Activated naive CD4-positive, alpha-beta T cell treated with anti-CD3 and anti-CD28 coated beads for 36 hours (primary cell): ENCODE measurements around the gene TMED1. TPM values are rescaled to one million over a fixed set of nuclear protein-coding genes. Genes with fewer than 3 reads are reported as not detected.
A peak's percentile ranks its signal among the peaks of the same experiment; 100 is the strongest.

Experiments used
- CTCF ChIA-PET: fragments of 350-600 bp; sonication (Branson Sonifier 250); formaldehyde crosslinking; loops from one replicate; lab custom pipeline; 2021; ENCODE audit warnings: antibody characterized with exemption; lab: Charles Lee
- DNase-seq: peaks from one replicate; pipeline ENCODE4 v3.0.0-alpha.2; 2020
- H3K27ac Mint-ChIP-seq: one replicate; pipeline ENCODE4 v1.8.0; 2021; ENCODE audit warnings: mild to moderate bottlenecking, mixed read lengths
- H3K27me3 Mint-ChIP-seq: one replicate; pipeline ENCODE4 v1.8.0; 2021; ENCODE audit warnings: low read depth, mixed read lengths
- H3K36me3 Mint-ChIP-seq: one replicate; pipeline ENCODE4 v1.8.0; 2021; ENCODE audit warnings: low read depth, mixed read lengths
- H3K4me1 Mint-ChIP-seq: one replicate; pipeline ENCODE4 v1.8.0; 2021; ENCODE audit warnings: low read depth, mixed read lengths
- H3K4me3 Mint-ChIP-seq: one replicate; pipeline ENCODE4 v1.8.0; 2021; ENCODE audit warnings: mild to moderate bottlenecking, moderate library complexity, mixed read lengths
- H3K9me3 Mint-ChIP-seq: one replicate; pipeline ENCODE4 v1.8.0; 2021; ENCODE audit warnings: mixed read lengths
- intact Hi-C: fragments of 100-400 bp; cut with micrococcal nuclease; formaldehyde crosslinking; loops from one replicate; pipeline ENCODE4 v1.15.1; 2023
- microRNA-seq: library from miRNA; unstranded; fragments of <30 nt; microRNA quantifications from one replicate; pipeline ENCODE4 v1.2.0, GENCODE V29; 2022; ENCODE audit warnings: borderline microRNAs expressed, borderline replicate concordance
- total RNA-seq, 2 experiments: library from RNA; stranded (reverse); gene quantifications; one replicate each; pipeline ENCODE4 v1.2.3, GENCODE V29; 2021

The TMED1 gene
- total RNA-seq, 2 experiments from 2014 or later: 15.3 to 16.7 TPM

GRCh38 chr19:10797541-10798256 lies 38.3 kb downstream of the TMED1 start:
- intact Hi-C loops: loop anchor here (1.0 to 5.0 kb wide), 6 partner anchors 12 to 80 kb away; partner anchors contain the start of gene TMED1
- Mint-ChIP-seq H3K9me3 (no peaks in the 10 kb centered on the region), H3K36me3 (peaks cover 30% of the 10 kb centered on the region), H3K27me3 (no peaks in the 10 kb centered on the region), H3K4me1 (peaks cover 28% of the 10 kb centered on the region), H3K4me3 (peak overlapping the region; percentile 70), H3K27ac (peak overlapping the region; percentile 96)
- CTCF ChIA-PET: interaction anchor here (0.6 to 0.8 kb wide), 2 partner anchors 67 to 201 kb away, joined by 3 to 5 read pairs; no protein-coding TSS in a partner anchor
- peak; percentile 96 for DNase-seq

DNA sequence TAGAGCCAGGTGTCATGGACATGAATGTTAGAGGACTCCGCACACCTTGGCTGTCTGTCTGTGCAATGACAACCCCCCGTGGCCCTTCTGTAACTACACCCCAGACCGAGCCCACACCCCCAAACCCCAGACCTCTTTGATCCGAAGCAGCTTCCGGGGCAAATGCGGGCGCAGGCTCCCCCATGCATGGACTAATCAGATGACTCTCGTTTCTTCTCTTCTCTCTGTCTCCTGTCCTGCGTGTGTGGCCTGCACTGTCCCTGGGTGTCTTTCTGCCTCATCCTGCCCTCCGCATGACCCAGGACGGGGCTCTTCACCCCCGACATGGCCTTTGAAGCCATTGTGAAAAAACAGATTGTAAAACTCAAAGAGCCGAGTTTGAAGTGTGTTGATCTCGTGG lies 38.9 kb downstream of the TMED1 start:
- Mint-ChIP-seq H3K27me3 (no peaks in the 10 kb centered on the region), H3K9me3 (no peaks in the 10 kb centered on the region), H3K4me3 (peak overlapping the region; percentile 70), H3K27ac (peak overlapping the region; percentile 96), H3K4me1 (peaks cover 28% of the 10 kb centered on the region), H3K36me3 (peaks cover 28% of the 10 kb centered on the region)
- DNase-seq: no peak
- CTCF ChIA-PET: interaction anchor here (0.6 to 1.0 kb wide), 2 partner anchors 23 to 285 kb away, joined by 3 to 6 read pairs; no protein-coding TSS in a partner anchor
- intact Hi-C loops: loop anchor here (1.0 to 5.0 kb wide), 6 partner anchors 12 to 80 kb away; partner anchors contain the start of gene TMED1

DNA sequence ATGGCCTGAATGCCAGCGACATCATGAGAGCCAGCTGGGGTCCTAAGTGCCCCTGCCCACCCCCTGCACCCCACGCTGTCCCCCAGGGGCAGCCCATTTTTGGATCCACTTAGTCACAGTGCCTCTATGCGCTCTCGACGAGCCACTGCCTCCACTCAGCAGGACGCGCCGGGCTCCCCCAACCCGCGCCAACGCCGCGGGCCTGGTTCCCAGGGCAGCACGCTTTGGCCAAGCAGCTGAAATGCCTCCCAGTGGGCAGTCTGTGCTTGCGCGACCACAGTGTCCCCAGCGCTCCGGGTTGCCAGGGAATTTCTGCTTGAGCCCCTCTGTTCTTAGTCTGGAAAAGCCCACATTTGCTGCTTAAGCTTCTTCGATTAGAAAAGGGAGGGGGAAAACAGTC lies 39.4 kb downstream of the TMED1 start:
- H3K36me3 Mint-ChIP-seq: peaks cover 28% of the 10 kb centered on the region
- no peaks in the 10 kb centered on the region for H3K9me3 Mint-ChIP-seq
- H3K4me1 Mint-ChIP-seq: peaks cover 28% of the 10 kb centered on the region
- peak overlapping the region; percentile 96 for H3K27ac Mint-ChIP-seq
- no peak overlapping the region for H3K4me3 Mint-ChIP-seq
- CTCF ChIA-PET: interaction anchor here (0.6 to 1.0 kb wide), 2 partner anchors 24 to 285 kb away, joined by 3 to 6 read pairs; no protein-coding TSS in a partner anchor
- intact Hi-C loops: loop anchor here (1.0 to 5.0 kb wide), 6 partner anchors 13 to 79 kb away; partner anchors contain the start of gene TMED1
- H3K27me3 Mint-ChIP-seq: no peaks in the 10 kb centered on the region
- DNase-seq: no peak

- Mint-ChIP-seq H3K4me1 (no peaks in the 10 kb centered on the region), H3K4me3 (no peak overlapping the region), H3K27me3 (no peaks in the 10 kb centered on the region), H3K27ac (no peak overlapping the region), H3K9me3 (no peaks in the 10 kb centered on the region), H3K36me3 (peaks cover 31% of the 10 kb centered on the region)
- intact Hi-C loops: no loop called here
- no peak for DNase-seq
- CTCF ChIA-PET: no interaction called here
Measured at GRCh38 chr19:10789866-10790265, 46.1 kb downstream of the TMED1 start.

DNA sequence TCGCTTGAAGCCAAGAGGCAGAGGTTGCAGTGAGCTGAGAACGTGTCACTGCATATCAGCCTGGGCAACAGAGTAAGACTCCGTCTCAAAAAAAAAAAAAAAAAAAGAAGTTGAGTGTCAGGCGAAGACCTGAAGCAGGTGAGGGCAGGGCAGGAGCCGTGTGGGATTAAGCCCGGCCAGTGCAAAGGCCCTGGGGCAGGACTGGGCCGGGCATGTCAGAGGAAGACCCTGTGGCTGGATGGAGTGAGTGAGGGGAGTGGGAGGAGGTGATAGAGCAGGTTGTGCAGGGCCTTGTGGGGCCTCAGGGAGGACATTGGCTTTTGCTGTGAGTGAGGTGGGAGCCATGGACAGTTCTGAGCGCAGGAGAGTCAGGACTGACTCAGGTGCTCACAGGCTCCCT lies 47.9 kb downstream of the TMED1 start:
- peaks cover 34% of the 10 kb centered on the region for H3K36me3 Mint-ChIP-seq
- intact Hi-C loops: no loop called here
- CTCF ChIA-PET: interaction anchor here (1.1 kb wide), 1 partner anchor 76 kb away, joined by 5 read pairs; no protein-coding TSS in a partner anchor
- no peaks in the 10 kb centered on the region for H3K27me3 Mint-ChIP-seq
- no peaks in the 10 kb centered on the region for H3K9me3 Mint-ChIP-seq
- H3K4me1 Mint-ChIP-seq: no peaks in the 10 kb centered on the region
- no peak for DNase-seq
- H3K4me3 Mint-ChIP-seq: no peak overlapping the region
- no peak overlapping the region for H3K27ac Mint-ChIP-seq

GRCh38 chr19:10784257-10784656 lies 51.8 kb downstream of the TMED1 start:
- DNase-seq: no peak
- Mint-ChIP-seq H3K4me3 (no peak overlapping the region), H3K9me3 (no peaks in the 10 kb centered on the region), H3K27me3 (no peaks in the 10 kb centered on the region), H3K27ac (no peak overlapping the region), H3K36me3 (peaks cover 44% of the 10 kb centered on the region), H3K4me1 (no peaks in the 10 kb centered on the region)
- CTCF ChIA-PET: interaction anchor here (0.6 to 0.9 kb wide), 2 partner anchors 67 to 204 kb away, joined by 3 read pairs; no protein-coding TSS in a partner anchor
- intact Hi-C loops: no loop called here

DNA sequence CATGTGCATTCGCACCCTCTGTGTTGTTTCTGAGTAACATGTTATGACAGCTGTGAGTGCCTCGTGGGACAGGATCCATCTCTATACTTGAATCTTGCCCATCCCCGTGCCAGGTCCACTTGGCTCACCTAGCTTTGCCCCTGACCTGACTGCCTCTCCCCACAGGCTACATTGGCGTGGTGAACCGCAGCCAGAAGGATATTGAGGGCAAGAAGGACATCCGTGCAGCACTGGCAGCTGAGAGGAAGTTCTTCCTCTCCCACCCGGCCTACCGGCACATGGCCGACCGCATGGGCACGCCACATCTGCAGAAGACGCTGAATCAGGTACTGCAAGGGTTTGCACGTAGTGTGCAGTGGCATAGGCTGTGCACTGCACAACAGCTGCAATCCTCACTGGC lies 53.2 kb downstream of the TMED1 start:
- CTCF ChIA-PET: interaction anchor here (0.6 kb wide), 1 partner anchor 406 kb away, joined by 3 read pairs; no protein-coding TSS in a partner anchor
- Mint-ChIP-seq H3K4me3 (no peak overlapping the region), H3K27ac (no peak overlapping the region), H3K4me1 (no peaks in the 10 kb centered on the region), H3K9me3 (no peaks in the 10 kb centered on the region), H3K27me3 (no peaks in the 10 kb centered on the region), H3K36me3 (peaks cover 40% of the 10 kb centered on the region)
- intact Hi-C loops: no loop called here
- no peak for DNase-seq

Small RNA genes within 50 kb of the gene (microRNA-seq; reads per million reads assigned to microRNA genes)
- gene MIR199A1 (not detected), gene MIR6793 (1.6 reads per million)

Other genes with a start within 250 kb of the TMED1 start
- gene AP1M2, start 248.9 kb downstream of the TMED1 start, total RNA-seq: not detected
- 10 to 100 TPM; 81.5 to 83.2 TPM for gene SLC44A2, start 210.7 kb downstream of the TMED1 start, total RNA-seq
- gene ILF3, start 181.9 kb downstream of the TMED1 start, total RNA-seq: 100 to 1,000 TPM; 399 to 408 TPM
- 10 to 100 TPM; 48.9 to 51.3 TPM for gene QTRT1, start 134.8 kb downstream of the TMED1 start, total RNA-seq
- 100 to 1,000 TPM; 144 to 148 TPM for gene DNM2, start 118.1 kb downstream of the TMED1 start, total RNA-seq
- gene C19orf38, start 12.2 kb upstream of the TMED1 start, total RNA-seq: 1 to 10 TPM; 4.4 to 4.8 TPM
- 10 to 100 TPM; 88.4 to 89.3 TPM for gene CARM1, start 35.3 kb upstream of the TMED1 start, total RNA-seq
- gene YIPF2, start 92.4 kb upstream of the TMED1 start, total RNA-seq: 10 to 100 TPM; 22.7 to 25.4 TPM
- 10 to 100 TPM; 11.0 to 12.7 TPM for gene TIMM29, start 92.6 kb upstream of the TMED1 start, total RNA-seq
- gene SMARCA4, start 124.8 kb upstream of the TMED1 start, total RNA-seq: 10 to 100 TPM; 88.6 to 98.6 TPM